ENCODE data around the gene MICAL3.

- TF ChIP-seq, protein P1, sequence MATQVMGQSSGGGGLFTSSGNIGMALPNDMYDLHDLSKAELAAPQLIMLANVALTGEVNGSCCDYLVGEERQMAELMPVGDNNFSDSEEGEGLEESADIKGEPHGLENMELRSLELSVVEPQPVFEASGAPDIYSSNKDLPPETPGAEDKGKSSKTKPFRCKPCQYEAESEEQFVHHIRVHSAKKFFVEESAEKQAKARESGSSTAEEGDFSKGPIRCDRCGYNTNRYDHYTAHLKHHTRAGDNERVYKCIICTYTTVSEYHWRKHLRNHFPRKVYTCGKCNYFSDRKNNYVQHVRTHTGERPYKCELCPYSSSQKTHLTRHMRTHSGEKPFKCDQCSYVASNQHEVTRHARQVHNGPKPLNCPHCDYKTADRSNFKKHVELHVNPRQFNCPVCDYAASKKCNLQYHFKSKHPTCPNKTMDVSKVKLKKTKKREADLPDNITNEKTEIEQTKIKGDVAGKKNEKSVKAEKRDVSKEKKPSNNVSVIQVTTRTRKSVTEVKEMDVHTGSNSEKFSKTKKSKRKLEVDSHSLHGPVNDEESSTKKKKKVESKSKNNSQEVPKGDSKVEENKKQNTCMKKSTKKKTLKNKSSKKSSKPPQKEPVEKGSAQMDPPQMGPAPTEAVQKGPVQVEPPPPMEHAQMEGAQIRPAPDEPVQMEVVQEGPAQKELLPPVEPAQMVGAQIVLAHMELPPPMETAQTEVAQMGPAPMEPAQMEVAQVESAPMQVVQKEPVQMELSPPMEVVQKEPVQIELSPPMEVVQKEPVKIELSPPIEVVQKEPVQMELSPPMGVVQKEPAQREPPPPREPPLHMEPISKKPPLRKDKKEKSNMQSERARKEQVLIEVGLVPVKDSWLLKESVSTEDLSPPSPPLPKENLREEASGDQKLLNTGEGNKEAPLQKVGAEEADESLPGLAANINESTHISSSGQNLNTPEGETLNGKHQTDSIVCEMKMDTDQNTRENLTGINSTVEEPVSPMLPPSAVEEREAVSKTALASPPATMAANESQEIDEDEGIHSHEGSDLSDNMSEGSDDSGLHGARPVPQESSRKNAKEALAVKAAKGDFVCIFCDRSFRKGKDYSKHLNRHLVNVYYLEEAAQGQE (IDR thresholded peaks at IDR 0.05; ENCODE audit: insufficient read depth in 1 of 2, low read depth in 2 of 2, low read length in 1 of 2): no peak
- TF ChIP-seq CTCF (IDR thresholded peaks at IDR 0.05): no peak
Measured at GRCh38 chr22:17861909-17862308, 162.5 kb downstream of the MICAL3 start.

All from Panc1 (cell line).